ENCODE measurements around the gene DLGAP1.

DNA sequence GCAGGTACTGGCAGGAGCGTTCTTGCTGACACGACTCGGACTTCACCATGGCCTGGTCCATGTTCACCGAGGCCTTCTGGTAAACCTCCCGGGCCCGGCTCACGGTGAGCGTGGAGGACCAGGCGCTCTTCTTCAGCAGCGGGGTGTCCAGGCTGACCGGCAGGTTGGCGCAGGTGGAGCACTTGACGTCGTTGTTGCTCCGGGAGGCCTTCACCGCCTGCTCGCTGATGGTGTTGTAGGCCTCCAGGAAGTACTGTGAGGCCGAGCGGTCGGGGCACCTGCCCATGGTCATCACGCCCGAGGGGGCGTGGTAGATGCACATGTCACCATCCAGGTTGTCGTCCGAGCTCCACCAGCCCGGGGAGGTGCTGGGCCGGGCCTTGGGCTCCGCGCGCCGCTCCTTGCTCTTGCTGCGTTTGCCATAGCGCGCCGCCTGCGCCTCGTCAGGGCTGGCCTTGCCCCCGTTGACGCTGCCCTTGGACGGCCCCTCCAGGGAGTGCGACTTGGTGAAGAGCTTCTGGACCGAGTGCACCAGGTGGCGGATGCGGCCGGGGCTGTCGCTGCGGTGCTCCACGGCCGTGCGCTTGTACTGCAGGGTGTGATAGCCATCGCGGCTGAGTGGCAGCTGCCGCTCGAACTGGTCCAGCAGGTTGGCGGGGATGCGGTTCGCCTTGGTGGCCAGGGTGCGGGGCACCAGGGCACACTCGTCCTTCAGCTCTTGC is 575.8 kb downstream of the DLGAP1 start:
- no peak for TF ChIP-seq CTCF (IDR thresholded peaks at IDR 0.05; ENCODE audit: low read depth, low read length)
- no peak for TF ChIP-seq EZH2phosphoT487 (IDR thresholded peaks at IDR 0.05; ENCODE audit: low read depth)
